Liver (tissue), 9 donors: Measurements from ENCODE around the gene MEGF10. TPM values are rescaled to one million over a fixed set of nuclear protein-coding genes. Genes with fewer than 3 reads are reported as not detected.

Experiments
- DNase-seq: peaks from one replicate; pipeline ENCODE4 v3.0.0-alpha.2; 2017; ENCODE audit warnings: low spot score
- H3K27ac ChIP-seq, 2 donors: one replicate each; pipeline ENCODE4 v1.7.0; 2013; ENCODE audit warnings: inconsistent platforms in 2 of 2, low read length in 2 of 2, control low read depth in 1 of 2, low read depth in 1 of 2, mild to moderate bottlenecking in 1 of 2
- H3K27me3 ChIP-seq, 4 donors: one replicate each; pipeline versions ENCODE4 v1.6.1 to v1.7.0; 2013; ENCODE audit warnings: low read length in 3 of 4, inconsistent platforms in 1 of 4, mild to moderate bottlenecking in 1 of 4, moderate library complexity in 1 of 4; ENCODE audit not compliant: control insufficient read depth in 4 of 4, insufficient read depth in 4 of 4
- H3K36me3 ChIP-seq, 4 donors: one replicate each; pipeline versions ENCODE4 v1.6.1 to v1.7.0; 2013; ENCODE audit warnings: low read length in 3 of 4, mild to moderate bottlenecking in 3 of 4, low read depth in 1 of 4, moderate library complexity in 1 of 4; ENCODE audit not compliant: control insufficient read depth in 4 of 4, insufficient read depth in 3 of 4
- H3K4me1 ChIP-seq, 4 donors: one replicate each; pipeline versions ENCODE4 v1.6.1 to v1.7.0; 2013; ENCODE audit warnings: low read length in 3 of 4, mild to moderate bottlenecking in 3 of 4, moderate library complexity in 1 of 4; ENCODE audit not compliant: control insufficient read depth in 4 of 4, insufficient read depth in 4 of 4
- H3K4me3 ChIP-seq, 3 donors: one replicate each; pipeline versions ENCODE4 v1.6.1 to v1.7.0; 2013; ENCODE audit warnings: low read length in 3 of 3, control low read depth in 1 of 3, low read depth in 1 of 3, mild to moderate bottlenecking in 1 of 3
- H3K9ac ChIP-seq, 2 donors: one replicate each; pipeline ENCODE4 v1.7.0; 2013; ENCODE audit warnings: low read length in 2 of 2, mild to moderate bottlenecking in 2 of 2, moderate library complexity in 2 of 2, control low read depth in 1 of 2, low read depth in 1 of 2
- H3K9me3 ChIP-seq, 4 donors: one replicate each; pipeline versions ENCODE4 v1.6.1 to v1.7.0; 2013; ENCODE audit warnings: low read length in 3 of 4; ENCODE audit not compliant: control insufficient read depth in 4 of 4
- EGR1 ChIP-seq, 2 donors: IDR thresholded peaks; 2 replicates each; pipeline ENCODE4 v1.6.1; 2016 to 2018; ENCODE audit warnings: antibody characterized with exemption in 2 of 2, low read depth in 2 of 2
- FOXA1 ChIP-seq: IDR thresholded peaks from 2 replicates; pipeline ENCODE4 v1.6.1; 2016; ENCODE audit warnings: antibody characterized with exemption
- FOXA2 ChIP-seq: IDR thresholded peaks from 2 replicates; pipeline ENCODE4 v1.6.1; 2016; ENCODE audit warnings: antibody characterized with exemption
- GABPA ChIP-seq, 2 donors: IDR thresholded peaks in 1 of 2; conservative IDR thresholded peaks in 1 of 2; 2 replicates each; pipeline ENCODE4 v1.6.1; 2016; ENCODE audit warnings: antibody characterized with exemption in 2 of 2, mild to moderate bottlenecking in 1 of 2, moderate library complexity in 1 of 2
- HNF4A ChIP-seq, 2 donors: conservative IDR thresholded peaks; 2 replicates each; pipeline ENCODE4 v1.6.1; 2016; ENCODE audit warnings: antibody characterized with exemption in 2 of 2, mild to moderate bottlenecking in 2 of 2
- HNF4G ChIP-seq: IDR thresholded peaks from 2 replicates; pipeline ENCODE4 v1.6.1; 2016; ENCODE audit warnings: antibody characterized with exemption
- JUND ChIP-seq, 2 donors: IDR thresholded peaks; 2 replicates each; pipeline ENCODE4 v1.6.1; 2016; ENCODE audit warnings: antibody characterized with exemption in 2 of 2
- NR2F2 ChIP-seq: IDR thresholded peaks from 2 replicates; pipeline ENCODE4 v1.6.1; 2016; ENCODE audit warnings: antibody characterized with exemption
- RAD21 ChIP-seq, 2 donors: IDR thresholded peaks; 2 replicates each; pipeline ENCODE4 v1.6.1; 2016; ENCODE audit warnings: antibody characterized with exemption in 2 of 2, mild to moderate bottlenecking in 2 of 2
- SP1 ChIP-seq: IDR thresholded peaks from 2 replicates; pipeline ENCODE4 v1.6.1; 2018; ENCODE audit warnings: antibody characterized with exemption, mild to moderate bottlenecking
- TAF1 ChIP-seq: conservative IDR thresholded peaks from 2 replicates; pipeline ENCODE4 v1.6.1; 2016; ENCODE audit warnings: antibody characterized with exemption, mild to moderate bottlenecking
- YY1 ChIP-seq: IDR thresholded peaks from 2 replicates; pipeline ENCODE4 v1.6.1; 2016; ENCODE audit warnings: antibody characterized with exemption, mild to moderate bottlenecking
- WGBS: extraction: QIAGEN DNeasy Blood & Tissue Kit; methylation state at CpG from one replicate; pipeline ENCODE4 v1.1.7; 2013; 5-methylcytosine and 5-hydroxymethylcytosine counted together
- polyA plus RNA-seq, 2 donors: library from polyadenylated mRNA; stranded (reverse) in 1 of 2; unstranded in 1 of 2; fragments of 200-250 nt in 1 of 2; fragments of >200 nt in 1 of 2; fragmentation: Nextera tagmentation in 1 of 2; extraction: Ambion mirVana in 1 of 2; gene quantifications; one replicate each; pipeline versions ENCODE4 v1.2.1 to v1.2.3, GENCODE V29; 2013 to 2015
- total RNA-seq, 2 donors: library from RNA; depleted of rRNA; stranded (reverse); fragments of >200 nt; gene quantifications; one replicate each; pipeline ENCODE4 v1.2.3, GENCODE V29; 2014
- TF ChIP-seq, protein P1 (sequence below): IDR thresholded peaks from 2 replicates; pipeline ENCODE4 v1.6.1; 2016; ENCODE audit warnings: antibody characterized with exemption
- TF ChIP-seq, protein P2 (sequence below): IDR thresholded peaks from 2 replicates; pipeline ENCODE4 v1.6.1; 2016; ENCODE audit warnings: antibody characterized with exemption, mild to moderate bottlenecking
- TF ChIP-seq, protein P3 (sequence below): IDR thresholded peaks from 2 replicates; pipeline ENCODE4 v1.6.1; 2016; ENCODE audit warnings: antibody characterized with exemption
- TF ChIP-seq, protein P4 (sequence below): IDR thresholded peaks from 2 replicates; pipeline ENCODE4 v1.6.1; 2016; ENCODE audit warnings: antibody characterized with exemption
- TF ChIP-seq, protein P5 (sequence below): fragments of 150-350 bp; IDR thresholded peaks from 2 replicates; pipeline ENCODE4 v1.5.1; 2017; ENCODE audit warnings: improper control_type of control experiment, low read depth, low read length; ENCODE audit not compliant: missing input control
- donor health status: healthy.
- donor health status: healthy.
- donor health status: healthy.
- donor health status: healthy.
- donor health status: healthy.

Gene MEGF10
- total and polyA plus RNA-seq, 4 donors, result 0.05 to 1.0 (median 0.33) TPM; not detected in 1

DNA sequence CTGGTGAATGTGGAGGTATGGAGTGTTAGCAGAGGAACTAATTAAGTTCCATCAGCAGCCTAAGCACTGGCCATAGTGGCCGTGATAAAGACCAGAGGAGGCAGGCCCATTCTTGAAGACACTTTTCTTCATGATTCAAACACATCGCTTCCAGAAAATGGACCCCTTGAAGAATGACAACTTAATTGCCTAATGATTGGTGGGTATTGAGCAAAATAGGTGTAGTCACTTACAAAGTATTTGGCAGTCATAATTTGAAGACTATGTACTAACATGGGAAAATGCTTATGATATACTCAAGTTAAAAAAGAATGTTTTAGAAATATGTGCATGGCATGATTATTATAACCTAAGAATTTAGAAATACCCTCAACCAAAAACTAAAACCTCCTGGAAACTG is 44.8 kb downstream of the MEGF10 start (continued):
- TF ChIP-seq, protein P1, sequence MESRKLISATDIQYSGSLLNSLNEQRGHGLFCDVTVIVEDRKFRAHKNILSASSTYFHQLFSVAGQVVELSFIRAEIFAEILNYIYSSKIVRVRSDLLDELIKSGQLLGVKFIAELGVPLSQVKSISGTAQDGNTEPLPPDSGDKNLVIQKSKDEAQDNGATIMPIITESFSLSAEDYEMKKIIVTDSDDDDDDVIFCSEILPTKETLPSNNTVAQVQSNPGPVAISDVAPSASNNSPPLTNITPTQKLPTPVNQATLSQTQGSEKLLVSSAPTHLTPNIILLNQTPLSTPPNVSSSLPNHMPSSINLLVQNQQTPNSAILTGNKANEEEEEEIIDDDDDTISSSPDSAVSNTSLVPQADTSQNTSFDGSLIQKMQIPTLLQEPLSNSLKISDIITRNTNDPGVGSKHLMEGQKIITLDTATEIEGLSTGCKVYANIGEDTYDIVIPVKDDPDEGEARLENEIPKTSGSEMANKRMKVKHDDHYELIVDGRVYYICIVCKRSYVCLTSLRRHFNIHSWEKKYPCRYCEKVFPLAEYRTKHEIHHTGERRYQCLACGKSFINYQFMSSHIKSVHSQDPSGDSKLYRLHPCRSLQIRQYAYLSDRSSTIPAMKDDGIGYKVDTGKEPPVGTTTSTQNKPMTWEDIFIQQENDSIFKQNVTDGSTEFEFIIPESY, result no peak
- TF ChIP-seq HNF4A (conservative IDR thresholded peaks at IDR 0.05), result no peak

DNA sequence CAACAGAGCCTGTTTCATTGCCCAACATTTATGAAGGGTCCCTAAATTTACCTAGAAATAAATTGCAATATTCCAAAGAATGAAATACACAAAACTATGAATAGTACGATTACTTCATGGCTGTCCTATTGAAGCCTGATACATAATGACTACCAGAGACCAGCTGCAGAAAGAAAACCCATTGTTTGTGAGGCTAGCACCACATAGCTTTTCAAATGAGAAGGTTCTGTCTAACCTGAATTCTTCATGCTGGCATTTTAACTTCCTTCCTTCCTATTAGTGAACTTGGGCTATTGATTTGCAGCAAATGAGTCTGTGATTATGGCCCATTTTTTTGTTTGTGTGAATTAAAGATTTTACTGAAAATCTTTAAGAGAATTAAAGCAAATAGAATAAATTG is 47.3 kb downstream of the MEGF10 start:
- TF ChIP-seq FOXA2, result no peak
- TF ChIP-seq, protein P2, sequence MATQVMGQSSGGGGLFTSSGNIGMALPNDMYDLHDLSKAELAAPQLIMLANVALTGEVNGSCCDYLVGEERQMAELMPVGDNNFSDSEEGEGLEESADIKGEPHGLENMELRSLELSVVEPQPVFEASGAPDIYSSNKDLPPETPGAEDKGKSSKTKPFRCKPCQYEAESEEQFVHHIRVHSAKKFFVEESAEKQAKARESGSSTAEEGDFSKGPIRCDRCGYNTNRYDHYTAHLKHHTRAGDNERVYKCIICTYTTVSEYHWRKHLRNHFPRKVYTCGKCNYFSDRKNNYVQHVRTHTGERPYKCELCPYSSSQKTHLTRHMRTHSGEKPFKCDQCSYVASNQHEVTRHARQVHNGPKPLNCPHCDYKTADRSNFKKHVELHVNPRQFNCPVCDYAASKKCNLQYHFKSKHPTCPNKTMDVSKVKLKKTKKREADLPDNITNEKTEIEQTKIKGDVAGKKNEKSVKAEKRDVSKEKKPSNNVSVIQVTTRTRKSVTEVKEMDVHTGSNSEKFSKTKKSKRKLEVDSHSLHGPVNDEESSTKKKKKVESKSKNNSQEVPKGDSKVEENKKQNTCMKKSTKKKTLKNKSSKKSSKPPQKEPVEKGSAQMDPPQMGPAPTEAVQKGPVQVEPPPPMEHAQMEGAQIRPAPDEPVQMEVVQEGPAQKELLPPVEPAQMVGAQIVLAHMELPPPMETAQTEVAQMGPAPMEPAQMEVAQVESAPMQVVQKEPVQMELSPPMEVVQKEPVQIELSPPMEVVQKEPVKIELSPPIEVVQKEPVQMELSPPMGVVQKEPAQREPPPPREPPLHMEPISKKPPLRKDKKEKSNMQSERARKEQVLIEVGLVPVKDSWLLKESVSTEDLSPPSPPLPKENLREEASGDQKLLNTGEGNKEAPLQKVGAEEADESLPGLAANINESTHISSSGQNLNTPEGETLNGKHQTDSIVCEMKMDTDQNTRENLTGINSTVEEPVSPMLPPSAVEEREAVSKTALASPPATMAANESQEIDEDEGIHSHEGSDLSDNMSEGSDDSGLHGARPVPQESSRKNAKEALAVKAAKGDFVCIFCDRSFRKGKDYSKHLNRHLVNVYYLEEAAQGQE, result no peak
- TF ChIP-seq HNF4G, result no peak
- TF ChIP-seq, protein P1, result no peak
- no peak for TF ChIP-seq RAD21 (IDR thresholded peaks at IDR 0.05)
- no peak for TF ChIP-seq SP1
- no peak for TF ChIP-seq FOXA1
- TF ChIP-seq, protein P3, sequence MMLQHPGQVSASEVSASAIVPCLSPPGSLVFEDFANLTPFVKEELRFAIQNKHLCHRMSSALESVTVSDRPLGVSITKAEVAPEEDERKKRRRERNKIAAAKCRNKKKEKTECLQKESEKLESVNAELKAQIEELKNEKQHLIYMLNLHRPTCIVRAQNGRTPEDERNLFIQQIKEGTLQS, result no peak
- TF ChIP-seq EGR1 (IDR thresholded peaks at IDR 0.05; ENCODE audit: low read depth in 2 of 2), result no peak
- no peak for TF ChIP-seq GABPA (IDR thresholded peaks at IDR 0.05 in 1 of 2, conservative IDR thresholded peaks at IDR 0.05 in 1 of 2)
- TF ChIP-seq HNF4A (conservative IDR thresholded peaks at IDR 0.05), result no peak
- no peak for TF ChIP-seq JUND (IDR thresholded peaks at IDR 0.05)
- no peak for TF ChIP-seq TAF1
- no peak for DNase-seq
- WGBS, result 90% methylated on average over 1 of the region's 1 CpG
- Histone ChIP-seq H3K27ac (no peak overlapping the region), H3K4me3 (no peak overlapping the region), H3K4me1 (no peaks in the 10 kb centered on the region), H3K9me3 (no peaks in the 10 kb centered on the region), H3K27me3 (no peaks in the 10 kb centered on the region), H3K9ac (no peak overlapping the region), H3K36me3 (no peaks in the 10 kb centered on the region)

DNA sequence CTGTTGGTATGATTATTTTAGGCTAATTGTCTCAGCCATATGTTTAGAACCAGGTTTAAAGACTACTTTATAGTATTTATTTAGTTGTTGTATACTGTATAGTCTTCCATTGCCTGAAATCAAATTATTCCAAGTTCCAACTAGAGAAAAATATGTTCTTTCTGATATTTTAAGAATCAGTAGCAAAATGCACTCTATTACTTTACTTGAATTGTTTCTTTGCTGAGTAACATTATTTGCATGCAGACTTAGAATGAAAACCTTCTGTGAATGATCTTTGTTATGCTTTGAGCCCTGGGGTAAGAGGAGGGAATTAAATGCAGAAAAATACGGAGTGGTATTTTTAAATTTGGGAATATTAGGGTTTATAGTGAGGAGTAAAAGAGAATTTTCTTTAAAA is 47.9 kb downstream of the MEGF10 start:
- WGBS, result 87% methylated on average over 1 of the region's 1 CpG
- TF ChIP-seq HNF4G (no peak), HNF4A (conservative IDR thresholded peaks at IDR 0.05) (no peak), YY1 (no peak), GABPA (IDR thresholded peaks at IDR 0.05 in 1 of 2, conservative IDR thresholded peaks at IDR 0.05 in 1 of 2) (no peak), EGR1 (IDR thresholded peaks at IDR 0.05; ENCODE audit: low read depth in 2 of 2) (no peak), RAD21 (IDR thresholded peaks at IDR 0.05) (no peak), NR2F2 (no peak)
- TF ChIP-seq, protein P4, sequence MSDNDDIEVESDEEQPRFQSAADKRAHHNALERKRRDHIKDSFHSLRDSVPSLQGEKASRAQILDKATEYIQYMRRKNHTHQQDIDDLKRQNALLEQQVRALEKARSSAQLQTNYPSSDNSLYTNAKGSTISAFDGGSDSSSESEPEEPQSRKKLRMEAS, result no peak
- TF ChIP-seq, protein P5, sequence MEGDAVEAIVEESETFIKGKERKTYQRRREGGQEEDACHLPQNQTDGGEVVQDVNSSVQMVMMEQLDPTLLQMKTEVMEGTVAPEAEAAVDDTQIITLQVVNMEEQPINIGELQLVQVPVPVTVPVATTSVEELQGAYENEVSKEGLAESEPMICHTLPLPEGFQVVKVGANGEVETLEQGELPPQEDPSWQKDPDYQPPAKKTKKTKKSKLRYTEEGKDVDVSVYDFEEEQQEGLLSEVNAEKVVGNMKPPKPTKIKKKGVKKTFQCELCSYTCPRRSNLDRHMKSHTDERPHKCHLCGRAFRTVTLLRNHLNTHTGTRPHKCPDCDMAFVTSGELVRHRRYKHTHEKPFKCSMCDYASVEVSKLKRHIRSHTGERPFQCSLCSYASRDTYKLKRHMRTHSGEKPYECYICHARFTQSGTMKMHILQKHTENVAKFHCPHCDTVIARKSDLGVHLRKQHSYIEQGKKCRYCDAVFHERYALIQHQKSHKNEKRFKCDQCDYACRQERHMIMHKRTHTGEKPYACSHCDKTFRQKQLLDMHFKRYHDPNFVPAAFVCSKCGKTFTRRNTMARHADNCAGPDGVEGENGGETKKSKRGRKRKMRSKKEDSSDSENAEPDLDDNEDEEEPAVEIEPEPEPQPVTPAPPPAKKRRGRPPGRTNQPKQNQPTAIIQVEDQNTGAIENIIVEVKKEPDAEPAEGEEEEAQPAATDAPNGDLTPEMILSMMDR, result no peak
- TF ChIP-seq, protein P3, result no peak
- TF ChIP-seq, protein P1, result no peak

More for the DNA sequence above, 47.9 kb downstream of the MEGF10 start:
- no peak for DNase-seq
- no peaks in the 10 kb centered on the region for H3K36me3 ChIP-seq
- no peaks in the 10 kb centered on the region for H3K4me1 ChIP-seq
- no peaks in the 10 kb centered on the region for H3K9me3 ChIP-seq
- no peak overlapping the region for H3K9ac ChIP-seq
- no peak overlapping the region for H3K27ac ChIP-seq
- no peaks in the 10 kb centered on the region for H3K27me3 ChIP-seq
- no peak overlapping the region for H3K4me3 ChIP-seq
